Effector memory CD4-positive, alpha-beta T cell (primary cell): ENCODE data around the gene C6orf163.

Experiments used
- DNase-seq, 3 donors: peaks; one replicate each; pipeline ENCODE4 v3.0.0-alpha.2; 2020
- H3K27ac ChIP-seq: 2 replicates; pipeline ENCODE4 v1.7.0; 2013; ENCODE audit warnings: mild to moderate bottlenecking, low read length, moderate library complexity; ENCODE audit not compliant: insufficient read depth, poor library complexity, severe bottlenecking
- H3K27me3 ChIP-seq: replicated peaks from 2 replicates; pipeline ENCODE4 v1.7.0; 2013; ENCODE audit warnings: mild to moderate bottlenecking, low read length; ENCODE audit not compliant: insufficient read depth, control insufficient read depth, poor library complexity, severe bottlenecking
- H3K36me3 ChIP-seq: 2 replicates; pipeline ENCODE4 v1.7.0; 2013; ENCODE audit warnings: mild to moderate bottlenecking, low read length, moderate library complexity; ENCODE audit not compliant: control insufficient read depth, insufficient read depth
- H3K4me1 ChIP-seq: 2 replicates; pipeline ENCODE4 v1.7.0; 2013; ENCODE audit warnings: low read length, mild to moderate bottlenecking; ENCODE audit not compliant: control insufficient read depth, insufficient read depth, poor library complexity, severe bottlenecking
- H3K4me3 ChIP-seq: 2 replicates; pipeline ENCODE4 v1.7.0; 2013; ENCODE audit warnings: low read length, low read depth, mild to moderate bottlenecking; ENCODE audit not compliant: insufficient read depth, poor library complexity, severe bottlenecking
- H3K9me3 ChIP-seq: 2 replicates; pipeline ENCODE4 v1.7.0; 2013; ENCODE audit warnings: mild to moderate bottlenecking, low read length, moderate library complexity; ENCODE audit not compliant: control insufficient read depth

The C6orf163 gene

GRCh38 chr6:87407561-87407900, 62.9 kb downstream of the C6orf163 start:
- no peaks in the 10 kb centered on the region for H3K36me3 ChIP-seq
- H3K4me3 ChIP-seq, result peak overlapping the region; percentile 97
- no peaks in the 10 kb centered on the region for H3K9me3 ChIP-seq
- H3K4me1 ChIP-seq, result no peaks in the 10 kb centered on the region
- H3K27ac ChIP-seq, result peak overlapping the region; percentile 69
- no peaks in the 10 kb centered on the region for H3K27me3 ChIP-seq
- no peak for DNase-seq

DNA sequence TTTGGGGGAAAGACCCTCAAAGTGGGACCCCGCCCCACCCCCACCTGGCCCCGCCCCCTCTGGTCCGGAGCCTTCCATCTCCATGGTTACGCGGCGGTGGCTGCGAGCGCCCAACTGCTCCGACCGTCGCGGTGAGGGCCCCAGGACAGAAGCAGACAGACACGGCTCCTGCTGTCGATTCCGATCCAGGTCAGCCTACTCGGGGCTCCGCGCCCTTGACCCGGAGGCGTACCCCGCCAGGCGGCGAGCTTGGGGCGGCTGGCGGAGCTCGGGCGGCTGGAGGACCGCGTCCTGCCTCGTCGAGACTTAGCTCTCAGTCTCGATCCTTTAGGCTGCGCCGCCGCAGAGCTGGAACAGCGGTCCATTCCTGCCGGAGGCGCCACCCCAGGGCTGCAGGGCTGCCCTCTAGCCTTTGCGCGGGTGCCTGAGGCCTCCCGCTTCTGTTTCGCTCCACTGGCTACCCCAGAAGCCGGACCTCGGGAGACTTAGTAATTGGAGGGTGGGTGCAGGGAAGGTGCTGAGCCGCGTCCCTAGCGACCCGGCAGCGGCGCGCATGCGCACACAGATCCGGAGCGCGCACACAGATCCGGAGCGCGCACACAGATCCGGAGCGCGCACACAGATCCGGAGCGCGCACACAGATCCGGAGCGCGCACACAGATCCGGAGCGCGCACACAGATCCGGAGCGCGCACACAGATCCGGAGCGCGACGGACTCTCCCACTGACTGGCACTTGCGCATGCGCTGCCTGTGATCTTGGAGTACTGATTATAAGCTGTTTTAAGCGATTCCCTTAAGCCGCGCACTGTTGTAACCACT, 63.5 kb downstream of the C6orf163 start, which contains the start of gene CFAP206:
Gene CFAP206 (plus strand): TSS at position 72 of the 820 bp plus-strand sequence. CDS start 1,868 bp downstream, outside the sequence.
- H3K27me3 ChIP-seq, result no peaks in the 10 kb centered on the region
- no peaks in the 10 kb centered on the region for H3K9me3 ChIP-seq
- H3K36me3 ChIP-seq, result no peaks in the 10 kb centered on the region
- DNase-seq, result peak; percentile 62 to 80 (median 66)
- no peaks in the 10 kb centered on the region for H3K4me1 ChIP-seq
- H3K27ac ChIP-seq, result peak within 1 kb of the TSS; percentile 69
- peak within 1 kb of the TSS; percentile 97 for H3K4me3 ChIP-seq

- peak overlapping the region; percentile 46 for H3K27ac ChIP-seq
These were observed 64.1 kb downstream of the C6orf163 start for GRCh38 chr6:87408721-87409155.

More at GRCh38 chr6:87408721-87409155, 64.1 kb downstream of the C6orf163 start:
- H3K27me3 ChIP-seq, result no peaks in the 10 kb centered on the region
- no peak for DNase-seq
- no peaks in the 10 kb centered on the region for H3K36me3 ChIP-seq
- H3K4me1 ChIP-seq, result no peaks in the 10 kb centered on the region
- peak overlapping the region; percentile 97 for H3K4me3 ChIP-seq
- no peaks in the 10 kb centered on the region for H3K9me3 ChIP-seq
